Hippocampal formation (tissue), 2 donors: ENCODE measurements around the gene GSK3B.

Experiments used
- DNase-seq, 2 donors: peaks; one replicate each; lab custom pipeline; 2025; lab: John Stamatoyannopoulos, UW

The GSK3B gene

GRCh38 chr3:120095979-120096426 is 1.8 kb upstream of the GSK3B start:
- DNase-seq, result peak in 1 of 2 donors; percentile 49

GRCh38 chr3:120095226-120095978 is 1.2 kb upstream of the GSK3B start:
- peak; percentile 57 to 72 for DNase-seq

GRCh38 chr3:120094776-120095225 is 554 bp upstream of the GSK3B start:
- DNase-seq, result peak; percentile 99 to 100

GRCh38 chr3:120093119-120093910 is 932 bp downstream of the GSK3B start:
- peak in 1 of 2 donors; percentile 55 for DNase-seq

DNA sequence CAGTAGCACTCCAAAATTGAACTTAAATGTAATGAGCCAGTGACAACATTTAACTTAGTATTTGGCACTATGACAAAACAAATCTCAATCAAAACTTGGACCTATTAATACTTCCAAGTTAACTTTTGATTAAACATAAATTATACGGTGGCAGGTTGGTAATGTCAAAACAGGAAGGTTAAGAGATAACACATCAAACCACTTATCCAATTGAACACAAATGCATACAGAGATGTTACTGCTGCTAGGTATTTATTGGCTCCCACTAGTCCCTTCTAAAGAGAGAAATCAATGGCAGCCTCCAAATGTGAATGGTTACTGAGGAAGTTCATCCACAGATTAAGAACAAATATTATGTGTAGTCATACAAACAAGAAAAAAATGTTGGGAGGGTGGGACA is 1.8 kb downstream of the GSK3B start:
- no peak for DNase-seq

GRCh38 chr3:120090422-120090821 is 3.8 kb downstream of the GSK3B start:
- no peak for DNase-seq

GRCh38 chr3:120089089-120089488 is 5.2 kb downstream of the GSK3B start:
- DNase-seq, result no peak

DNA sequence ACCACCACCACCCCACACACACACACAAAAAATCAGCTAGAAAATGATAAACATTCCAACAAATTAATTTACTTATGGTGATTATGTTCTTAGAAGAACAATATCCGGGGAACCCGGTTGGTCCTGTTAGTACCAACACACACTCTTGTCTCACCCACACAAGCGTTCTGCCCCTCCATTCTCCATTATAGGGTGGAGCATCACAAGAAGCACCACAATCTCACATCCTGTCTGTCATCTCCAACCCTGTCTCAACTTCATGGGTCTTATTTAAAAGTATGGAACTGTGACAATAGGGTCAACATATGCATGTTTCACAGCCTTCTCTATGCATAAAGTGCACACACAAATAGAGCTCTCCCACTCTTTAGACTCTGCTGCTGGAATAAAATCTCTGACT is 5.6 kb downstream of the GSK3B start:
- no peak for DNase-seq

GRCh38 chr3:120081719-120082118 is 12.5 kb downstream of the GSK3B start:
- DNase-seq, result no peak

DNA sequence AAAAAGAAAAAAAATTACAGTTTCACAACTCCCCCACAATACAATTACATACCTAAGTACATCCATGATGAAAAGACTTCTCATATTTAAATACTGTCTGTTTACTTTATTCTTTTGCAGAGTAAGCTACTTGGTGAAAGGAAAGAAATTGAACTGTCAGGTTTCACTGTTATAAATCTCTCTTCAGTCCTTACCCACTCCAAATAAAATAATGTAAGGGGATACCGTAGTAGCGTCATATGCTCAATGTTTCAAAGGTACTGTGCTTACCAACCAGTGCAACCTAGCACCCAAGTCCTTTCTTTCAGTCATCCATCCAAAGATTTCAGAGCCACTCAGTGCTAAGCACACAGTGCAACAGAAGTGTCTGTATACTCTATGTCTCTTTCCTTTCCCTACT is 13.4 kb downstream of the GSK3B start:
- no peak for DNase-seq

GRCh38 chr3:120077731-120078130 is 16.5 kb downstream of the GSK3B start:
- DNase-seq, result no peak

- DNase-seq, result no peak
Observed at GRCh38 chr3:120072867-120073525, 21.3 kb downstream of the GSK3B start.

DNA sequence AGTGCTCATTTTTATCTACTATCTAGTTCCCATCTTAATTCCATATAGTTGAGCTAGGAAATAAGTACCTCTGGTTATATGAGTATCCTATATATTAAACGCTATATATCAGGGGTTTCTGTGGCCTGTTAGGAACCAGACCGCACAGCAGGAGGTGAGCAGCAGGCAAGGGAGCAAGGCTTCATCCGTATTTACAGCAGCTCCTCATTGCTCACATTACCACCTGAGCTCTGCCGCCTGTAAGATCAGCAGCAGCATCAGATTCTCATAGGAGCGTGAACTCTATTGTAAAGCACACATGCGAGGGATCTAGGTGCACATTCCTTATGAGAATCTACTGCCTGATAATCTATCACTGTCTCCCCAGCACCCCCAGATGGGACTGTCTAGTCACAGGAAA is 23.0 kb downstream of the GSK3B start:
- no peak for DNase-seq

- DNase-seq, result no peak
Observed at GRCh38 chr3:120070263-120070981, 23.8 kb downstream of the GSK3B start.

- DNase-seq, result no peak
Observed at GRCh38 chr3:120067083-120067482, 27.2 kb downstream of the GSK3B start.

- DNase-seq, result no peak
Observed at GRCh38 chr3:120066634-120067033, 27.6 kb downstream of the GSK3B start.

DNA sequence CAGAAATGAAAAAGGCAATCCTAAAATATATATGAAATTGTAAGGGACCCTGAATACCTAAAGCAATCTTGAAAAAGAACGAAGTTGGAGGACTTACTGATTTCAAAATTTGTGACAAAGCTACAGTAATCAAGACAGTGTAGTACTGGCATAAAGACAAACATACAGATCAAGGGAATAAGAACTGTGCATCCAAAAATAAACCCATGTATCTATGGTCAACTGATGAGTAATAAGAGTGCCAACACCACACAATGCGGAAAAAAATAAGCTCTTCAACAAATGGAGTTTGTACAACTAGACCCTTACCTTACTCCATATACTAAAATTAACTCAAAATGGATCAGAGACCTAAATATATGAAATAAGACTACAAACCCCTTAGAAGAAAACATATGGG is 29.6 kb downstream of the GSK3B start:
- DNase-seq, result no peak

GRCh38 chr3:120062474-120062873 is 31.8 kb downstream of the GSK3B start:
- DNase-seq, result no peak

DNA sequence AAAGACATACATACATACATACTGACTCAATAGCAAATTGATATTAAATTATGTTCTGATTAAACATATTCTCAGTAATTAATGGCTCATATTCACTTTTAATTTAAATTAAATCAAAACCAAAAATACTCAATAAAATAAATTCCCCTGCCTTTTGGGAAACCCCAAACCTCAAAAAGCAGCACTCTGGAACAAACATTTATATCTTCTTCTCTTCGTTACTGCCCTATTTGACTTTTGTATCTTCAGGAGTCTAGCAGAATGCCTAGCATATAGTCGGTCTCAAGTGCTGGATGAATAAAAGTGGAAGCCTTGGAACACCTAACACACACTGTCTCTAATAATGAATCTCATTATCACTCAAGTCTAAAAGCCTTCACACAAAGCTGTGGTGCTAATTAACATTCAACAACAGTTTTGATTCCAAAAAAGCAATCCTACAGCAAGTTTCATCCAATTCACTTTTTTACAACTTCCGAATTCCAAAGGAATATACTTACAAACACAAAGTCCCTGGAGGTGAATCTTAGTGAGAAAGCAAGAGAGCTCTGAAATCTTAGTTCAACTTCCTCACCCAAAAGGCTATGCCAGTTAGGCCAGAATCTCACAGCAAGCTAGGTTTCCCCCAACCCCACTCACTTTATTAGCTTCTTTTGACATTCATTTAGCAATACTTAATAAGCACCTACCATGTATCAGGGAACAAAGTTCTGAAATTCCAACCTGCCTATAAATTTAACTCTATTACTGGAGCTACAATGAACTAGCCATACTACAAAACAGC is 35.0 kb downstream of the GSK3B start:
- no peak for DNase-seq

DNA sequence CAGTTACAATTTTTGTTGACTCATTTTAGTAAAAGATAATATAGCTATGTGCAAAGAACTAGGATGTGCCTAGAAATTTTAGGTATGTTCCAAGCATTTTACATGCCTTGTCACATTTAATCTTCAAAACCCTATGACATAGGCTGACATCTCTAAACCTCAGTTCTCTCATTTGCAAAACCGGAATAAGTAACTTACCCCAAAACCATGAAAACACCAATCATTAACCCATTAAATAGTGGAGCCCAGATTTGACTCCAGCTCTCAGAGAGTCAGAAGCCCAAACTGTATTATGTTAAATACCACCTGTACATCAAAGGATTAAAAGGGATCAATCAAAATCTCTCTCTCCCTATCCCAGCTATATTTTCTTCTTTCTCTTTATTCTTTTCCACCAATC is 36.6 kb downstream of the GSK3B start:
- DNase-seq, result no peak

DNA sequence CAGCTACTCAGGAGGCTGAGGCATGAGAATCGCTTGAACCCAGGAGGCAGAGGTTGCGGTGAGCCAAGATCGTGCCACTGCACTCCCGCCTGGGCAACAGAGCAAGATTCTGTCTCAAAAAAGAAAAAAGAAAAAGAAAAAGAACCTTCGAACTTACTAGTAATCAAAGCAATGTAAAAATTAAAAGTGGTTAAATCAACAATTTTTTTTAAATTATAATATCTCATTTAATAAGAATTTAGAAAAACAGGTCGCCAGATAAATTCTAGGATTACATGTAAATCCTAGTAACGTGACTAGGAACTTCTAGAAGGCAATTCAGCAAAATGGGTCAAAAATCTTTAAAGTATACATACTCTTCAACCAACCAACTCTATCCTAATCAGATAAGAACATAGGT is 37.2 kb downstream of the GSK3B start:
- DNase-seq, result no peak
